HG03066 (cell line): ENCODE results near the gene PTP4A1.

Experiments
- ATAC-seq: cut with Tn5 transposase; IDR thresholded peaks from one replicate; pipeline ENCODE4 v1.9.1; 2021; ENCODE audit warnings: low read depth; ENCODE audit not compliant: unreplicated experiment

Gene PTP4A1

GRCh38 chr6:63554782-63555181, 17.5 kb upstream of the PTP4A1 start:
- ATAC-seq: no peak

- no peak for ATAC-seq
Measured at GRCh38 chr6:63556369-63556768, 15.9 kb upstream of the PTP4A1 start.

- peak; percentile 71 for ATAC-seq
Measured at GRCh38 chr6:63558278-63558677, 14.0 kb upstream of the PTP4A1 start.

- no peak for ATAC-seq
Measured at GRCh38 chr6:63560801-63561287, 11.4 kb upstream of the PTP4A1 start.

GRCh38 chr6:63561288-63561687, 11.0 kb upstream of the PTP4A1 start:
- no peak for ATAC-seq

- no peak for ATAC-seq
Measured at GRCh38 chr6:63563235-63563634, 9.0 kb upstream of the PTP4A1 start.

- ATAC-seq: no peak
Measured at GRCh38 chr6:63565058-63565726, 7.1 kb upstream of the PTP4A1 start.

- no peak for ATAC-seq
Measured at GRCh38 chr6:63565727-63566596, 6.3 kb upstream of the PTP4A1 start.

- no peak for ATAC-seq
Measured at GRCh38 chr6:63567966-63568365, 4.3 kb upstream of the PTP4A1 start.

- ATAC-seq: peak; percentile 2
Measured at GRCh38 chr6:63571361-63572043, 778 bp upstream of the PTP4A1 start.

GRCh38 chr6:63572747-63573075, 431 bp downstream of the PTP4A1 start:
- ATAC-seq: peak; percentile 5

- ATAC-seq: peak; percentile 48
Measured at GRCh38 chr6:63573076-63573898, 1.0 kb downstream of the PTP4A1 start.

GRCh38 chr6:63573899-63574553, 1.7 kb downstream of the PTP4A1 start:
- no peak for ATAC-seq

- ATAC-seq: no peak
Measured at GRCh38 chr6:63574554-63574900, 2.2 kb downstream of the PTP4A1 start.

- no peak for ATAC-seq
Measured at GRCh38 chr6:63576147-63576772, 4.0 kb downstream of the PTP4A1 start.

- ATAC-seq: no peak
Measured at GRCh38 chr6:63576985-63577712, 4.9 kb downstream of the PTP4A1 start.

- no peak for ATAC-seq
Measured at GRCh38 chr6:63578757-63579156, 6.5 kb downstream of the PTP4A1 start.

GRCh38 chr6:63579937-63580703, 7.8 kb downstream of the PTP4A1 start:
- ATAC-seq: no peak

- ATAC-seq: no peak
Measured at GRCh38 chr6:63580704-63580961, 8.4 kb downstream of the PTP4A1 start.
